ENCODE measurements around the gene MS4A14. TPM values are rescaled to one million over a fixed set of nuclear protein-coding genes. Genes with fewer than 3 reads are reported as not detected.

Gene MS4A14
- total RNA-seq, 1 donor from 2014 or later = not detected

DNA sequence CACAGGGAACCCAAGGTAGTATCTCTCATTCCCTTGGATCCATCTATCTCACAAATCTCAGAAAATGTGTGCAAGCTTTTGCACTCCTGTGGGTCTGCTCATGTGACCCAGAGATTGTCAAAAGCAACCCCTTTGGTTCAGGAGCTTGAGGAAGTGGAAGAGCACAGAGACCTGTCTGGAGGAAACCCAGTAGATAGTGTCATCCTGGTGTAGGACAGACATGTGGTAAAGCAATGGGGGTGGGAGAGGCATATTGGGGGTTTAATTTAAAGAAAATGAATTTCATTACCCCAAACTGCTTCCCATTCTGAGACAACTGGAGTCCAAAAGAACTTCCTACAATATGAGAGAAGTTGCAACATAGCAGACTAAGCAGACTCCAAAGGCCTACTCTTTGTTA is 5.8 kb upstream of the MS4A14 start:
- no peaks in the 10 kb centered on the region for H3K4me1 Mint-ChIP-seq
- no peak overlapping the region for H3K27ac Mint-ChIP-seq (ENCODE audit: unreplicated experiment)
- TF ChIP-seq CTCF (conservative IDR thresholded peaks at IDR 0.05) = no peak
- no peaks in the 10 kb centered on the region for H3K36me3 Mint-ChIP-seq (ENCODE audit: low read depth)
- H3K9me3 Mint-ChIP-seq = no peaks in the 10 kb centered on the region
- H3K27me3 Mint-ChIP-seq (ENCODE audit: low read depth) = no peaks in the 10 kb centered on the region
- H3K4me3 Mint-ChIP-seq = no peak overlapping the region
- DNase-seq (ENCODE audit: low read depth, low spot score) = no peak

DNA sequence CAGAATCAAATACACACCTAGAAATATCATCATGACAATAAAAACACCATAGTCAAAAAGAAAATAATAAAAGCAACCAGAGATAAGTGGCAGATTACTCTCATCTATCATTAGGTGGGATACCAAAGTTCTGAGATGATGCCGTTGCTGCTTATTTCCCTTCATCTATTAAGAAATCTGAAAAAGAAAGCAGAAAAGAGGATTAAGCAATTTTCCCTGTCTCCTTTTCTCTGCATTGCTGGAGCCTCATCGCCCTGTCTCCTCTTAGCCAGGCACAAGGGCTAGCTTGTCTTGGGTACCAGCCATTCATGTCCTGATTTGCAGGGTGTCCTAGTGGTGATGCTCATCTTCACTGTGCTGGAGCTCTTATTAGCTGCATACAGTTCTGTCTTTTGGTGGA is 3.9 kb upstream of the MS4A14 start:
- no peaks in the 10 kb centered on the region for H3K36me3 Mint-ChIP-seq (ENCODE audit: low read depth)
- no peak for TF ChIP-seq CTCF (conservative IDR thresholded peaks at IDR 0.05)
- H3K27ac Mint-ChIP-seq (ENCODE audit: unreplicated experiment) = no peak overlapping the region
- no peaks in the 10 kb centered on the region for H3K9me3 Mint-ChIP-seq
- H3K4me3 Mint-ChIP-seq = no peak overlapping the region
- no peak for DNase-seq (ENCODE audit: low read depth, low spot score)
- H3K27me3 Mint-ChIP-seq (ENCODE audit: low read depth) = no peaks in the 10 kb centered on the region
- no peaks in the 10 kb centered on the region for H3K4me1 Mint-ChIP-seq

DNA sequence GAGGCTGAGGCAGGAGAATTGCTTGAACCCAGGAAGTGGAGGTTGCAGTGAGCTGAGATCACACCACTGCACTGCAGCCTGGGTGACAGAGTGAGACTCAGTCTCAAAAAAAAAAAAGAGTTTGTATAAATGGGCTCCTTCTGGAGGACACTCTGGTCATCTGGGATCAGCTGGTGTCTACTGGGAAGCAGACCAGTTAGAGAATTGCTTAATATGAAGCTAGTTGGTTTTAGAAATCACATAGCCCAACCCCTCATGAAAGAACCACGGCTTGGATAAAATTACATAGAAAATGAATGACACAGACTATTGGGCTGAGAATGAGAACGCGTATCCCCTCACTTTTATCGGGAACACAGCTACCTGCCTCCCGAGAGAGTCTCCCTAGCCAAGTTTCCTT is 3.2 kb upstream of the MS4A14 start:
- no peaks in the 10 kb centered on the region for H3K4me1 Mint-ChIP-seq
- no peaks in the 10 kb centered on the region for H3K36me3 Mint-ChIP-seq (ENCODE audit: low read depth)
- no peak overlapping the region for H3K4me3 Mint-ChIP-seq
- TF ChIP-seq CTCF (conservative IDR thresholded peaks at IDR 0.05) = no peak
- H3K27me3 Mint-ChIP-seq (ENCODE audit: low read depth) = no peaks in the 10 kb centered on the region
- H3K27ac Mint-ChIP-seq (ENCODE audit: unreplicated experiment) = no peak overlapping the region
- DNase-seq (ENCODE audit: low read depth, low spot score) = no peak
- H3K9me3 Mint-ChIP-seq = no peaks in the 10 kb centered on the region

DNA sequence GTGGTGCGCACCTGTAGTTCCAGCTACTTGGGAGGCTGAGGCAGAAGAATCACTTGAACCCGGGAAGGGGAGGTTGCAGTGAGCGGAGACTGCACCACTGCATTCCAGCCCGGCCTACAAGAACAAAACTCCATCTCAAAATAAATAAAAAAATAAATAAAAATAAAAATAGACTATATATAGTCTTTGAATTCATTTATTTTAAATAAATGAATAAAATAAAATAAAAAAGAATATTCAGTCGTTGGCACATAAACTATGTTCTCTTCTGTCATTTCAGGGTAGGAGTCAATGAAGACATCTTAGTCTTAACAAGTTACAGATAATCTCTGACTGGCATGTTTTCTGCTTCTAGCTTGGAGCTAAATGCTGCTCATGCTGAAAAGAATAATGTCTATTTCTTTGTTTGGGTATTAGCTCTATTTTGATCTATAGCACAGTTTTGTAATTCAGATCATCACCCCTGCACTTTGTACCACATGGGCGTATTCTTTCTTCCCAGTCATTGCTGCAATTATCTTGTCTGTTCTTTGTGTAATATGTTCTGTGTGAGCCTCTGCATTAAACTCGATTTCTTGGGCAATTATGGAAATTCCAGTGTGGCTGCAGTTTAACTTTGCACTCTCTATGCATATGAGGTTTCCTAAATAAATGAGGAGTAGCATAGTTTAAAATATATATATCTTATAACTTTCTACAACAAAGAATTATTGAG is 1.4 kb upstream of the MS4A14 start:
- TF ChIP-seq CTCF (conservative IDR thresholded peaks at IDR 0.05) = no peak
- DNase-seq (ENCODE audit: low read depth, low spot score) = no peak
- Mint-ChIP-seq H3K9me3 (no peaks in the 10 kb centered on the region), H3K27ac (ENCODE audit: unreplicated experiment) (no peak overlapping the region), H3K4me3 (no peak overlapping the region), H3K4me1 (no peaks in the 10 kb centered on the region), H3K36me3 (ENCODE audit: low read depth) (no peaks in the 10 kb centered on the region), H3K27me3 (ENCODE audit: low read depth) (no peaks in the 10 kb centered on the region)

- H3K4me3 Mint-ChIP-seq = no peak overlapping the region
- DNase-seq (ENCODE audit: low read depth, low spot score) = no peak
- H3K36me3 Mint-ChIP-seq (ENCODE audit: low read depth) = no peaks in the 10 kb centered on the region
- no peaks in the 10 kb centered on the region for H3K4me1 Mint-ChIP-seq
- no peak for TF ChIP-seq CTCF (conservative IDR thresholded peaks at IDR 0.05)
- H3K27ac Mint-ChIP-seq (ENCODE audit: unreplicated experiment) = no peak overlapping the region
- H3K27me3 Mint-ChIP-seq (ENCODE audit: low read depth) = peaks cover 2% of the 10 kb centered on the region
- peaks cover 7% of the 10 kb centered on the region for H3K9me3 Mint-ChIP-seq
Observed at GRCh38 chr11:60396799-60397198, 540 bp downstream of the MS4A14 start.

All from neural crest cell (in vitro differentiated cells).